ENCODE results near the gene LCN15. TPM values are rescaled to one million over a fixed set of nuclear protein-coding genes. Genes with fewer than 3 reads are reported as not detected.

The LCN15 gene
- total and polyA plus RNA-seq, 8 donors: 0.06 to 0.18 (median 0.07) TPM; not detected in 3

- intact Hi-C loops (cut with DNase I): no loop called here
- Histone ChIP-seq H3K27me3 (peaks cover 0 to 12% of the 10 kb centered on the region in 2 donors), H3K4me3 (no peak within 1 kb of the TSS), H3K9me3 (peaks cover 0 to 16% of the 10 kb centered on the region in 2 donors), H3K36me3 (no peaks in the 10 kb centered on the region), H3K4me1 (peaks cover 0 to 9% of the 10 kb centered on the region in 2 donors), H3K27ac (no peak within 1 kb of the TSS)
- TF ChIP-seq CTCF (IDR thresholded peaks at IDR 0.05): no peak
- DNase-seq: no peak
- no peak for ATAC-seq
These were observed 16.1 kb downstream of the LCN15 start, which contains the start of gene LCN6 for GRCh38 chr9:136748201-136748600. Gene LCN6 (minus strand): TSS chr9:136748525. CDS start chr9:136748483, 42 bp downstream.

GRCh38 chr9:136747161-136748060 lies 16.9 kb downstream of the LCN15 start:
- DNase-seq (no peak), ATAC-seq (no peak)
- H3K4me1 ChIP-seq: peaks cover 0 to 13% of the 10 kb centered on the region in 2 donors
- no peak overlapping the region for H3K27ac ChIP-seq
- peaks cover 0 to 15% of the 10 kb centered on the region in 2 donors for H3K9me3 ChIP-seq
- H3K4me3 ChIP-seq: no peak overlapping the region
- no peak for TF ChIP-seq CTCF (IDR thresholded peaks at IDR 0.05)
- no peaks in the 10 kb centered on the region for H3K36me3 ChIP-seq
- intact Hi-C loops (cut with DNase I): no loop called here
- peaks cover 2 to 20% of the 10 kb centered on the region in 2 donors for H3K27me3 ChIP-seq

GRCh38 chr9:136746621-136747020 lies 17.7 kb downstream of the LCN15 start:
- Histone ChIP-seq H3K9me3 (peaks cover 0 to 7% of the 10 kb centered on the region in 2 donors), H3K27ac (no peak overlapping the region), H3K4me1 (peaks cover 6 to 21% of the 10 kb centered on the region in 2 donors), H3K36me3 (no peaks in the 10 kb centered on the region), H3K27me3 (peaks cover 10 to 27% of the 10 kb centered on the region in 2 donors), H3K4me3 (no peak overlapping the region)
- TF ChIP-seq CTCF (IDR thresholded peaks at IDR 0.05): no peak
- DNase-seq (no peak), ATAC-seq (no peak)
- intact Hi-C loops (cut with DNase I): no loop called here

GRCh38 chr9:136746155-136746490 lies 18.2 kb downstream of the LCN15 start:
- intact Hi-C loops (cut with DNase I): no loop called here
- H3K27ac ChIP-seq: no peak overlapping the region
- peaks cover 0 to 2% of the 10 kb centered on the region in 2 donors for H3K9me3 ChIP-seq
- peaks cover 15 to 32% of the 10 kb centered on the region in 2 donors for H3K27me3 ChIP-seq
- no peak for TF ChIP-seq CTCF (IDR thresholded peaks at IDR 0.05)
- ATAC-seq (no peak), DNase-seq (no peak)
- H3K36me3 ChIP-seq: no peaks in the 10 kb centered on the region
- no peak overlapping the region for H3K4me3 ChIP-seq
- peaks cover 11 to 25% of the 10 kb centered on the region in 2 donors for H3K4me1 ChIP-seq

- Histone ChIP-seq H3K27me3 (peaks cover 16 to 38% of the 10 kb centered on the region in 2 donors), H3K4me3 (peak overlapping the region in 1 of 2 donors; percentile 18), H3K36me3 (no peaks in the 10 kb centered on the region), H3K27ac (peak overlapping the region in 1 of 2 donors; percentile 28), H3K9me3 (no peaks in the 10 kb centered on the region), H3K4me1 (peaks cover 15 to 28% of the 10 kb centered on the region in 2 donors)
- intact Hi-C loops (cut with DNase I): no loop called here
- peak in 1 of 4 donors; percentile 69 for DNase-seq
- TF ChIP-seq CTCF (IDR thresholded peaks at IDR 0.05): no peak
- no peak for ATAC-seq
These were observed 18.7 kb downstream of the LCN15 start for GRCh38 chr9:136745389-136746154.

All from left lung (tissue), 10 donors.